Body of pancreas (tissue), 4 donors: ENCODE measurements around the gene USP31. TPM values are rescaled to one million over a fixed set of nuclear protein-coding genes. Genes with fewer than 3 reads are reported as not detected.

Experiments
- ATAC-seq: fragments of 150-250 bp; one replicate; pipeline ENCODE4 v1.9.1; 2016
- DNase-seq, 4 donors: peaks; one replicate each; pipeline ENCODE4 v3.0.0-alpha.2; 2019
- H3K27ac ChIP-seq, 4 donors: fragments of 200-600 bp; sonication (generic); 1 replicate in 3 of 4; 2 replicates in 1 of 4; pipeline versions ENCODE4 v1.5.1 to v1.6.1; 2016 to 2019; ENCODE audit warnings: mild to moderate bottlenecking in 1 of 4, mixed read lengths in 1 of 4, moderate library complexity in 1 of 4
- H3K27me3 ChIP-seq, 2 donors: fragments of 200-600 bp; sonication (generic); one replicate each; pipeline ENCODE4 v1.6.0; 2016; ENCODE audit warnings: mild to moderate bottlenecking in 1 of 2
- H3K36me3 ChIP-seq, 2 donors: fragments of 200-600 bp; sonication (generic); replicated peaks in 1 of 2; 2 replicates each; pipeline ENCODE4 v1.5.1; 2016; ENCODE audit warnings: low read depth in 2 of 2; ENCODE audit not compliant: insufficient read depth in 1 of 2
- H3K4me1 ChIP-seq: fragments of 200-600 bp; sonication (generic); one replicate; pipeline ENCODE4 v1.6.0; 2016
- H3K4me3 ChIP-seq, 2 donors: fragments of 200-600 bp; sonication (generic); 1 replicate in 1 of 2; 2 replicates in 1 of 2; pipeline ENCODE4 v1.5.1; 2016 to 2019
- H3K9me3 ChIP-seq, 3 donors: fragments of 200-600 bp; sonication (generic); 1 replicate in 2 of 3; 2 replicates in 1 of 3; pipeline ENCODE4 v1.5.1; 2016
- CTCF ChIP-seq, 7 experiments: fragments of 450-650 bp in 4 of 7; fragments of 200-600 bp in 3 of 7; sonication (generic) in 3 of 7; IDR thresholded peaks; one replicate each; pipeline ENCODE4 v1.5.1; 2016 to 2019; ENCODE audit warnings: antibody characterized with exemption in 7 of 7
- POLR2A ChIP-seq, 3 donors: fragments of 450-650 bp; IDR thresholded peaks; one replicate each; pipeline ENCODE4 v1.6.1; 2016; ENCODE audit warnings: antibody characterized with exemption in 3 of 3, mild to moderate bottlenecking in 2 of 3
- WGBS, 2 donors: methylation state at CpG; one replicate each; pipeline ENCODE4 v1.1.5; 2017; 5-methylcytosine and 5-hydroxymethylcytosine counted together
- intact Hi-C: fragments of 100-400 bp; cut with DNase I; formaldehyde crosslinking; loops from one replicate; pipeline ENCODE4 v1.15.1; 2023
- total RNA-seq, 2 donors: library from RNA; depleted of rRNA; stranded (reverse); fragments of >200 nt; gene quantifications; one replicate each; pipeline ENCODE4 v1.1.0, GENCODE V29; 2016

USP31 gene
- total RNA-seq, 2 donors from 2014 or later, result 5.2 to 8.6 TPM

GRCh38 chr16:23131931-23132621, 17.2 kb downstream of the USP31 start:
- DNase-seq, result no peak

GRCh38 chr16:23131436-23131835, 17.8 kb downstream of the USP31 start:
- no peak for DNase-seq
- H3K36me3 ChIP-seq, result no peaks in the 10 kb centered on the region
- peaks cover 20% of the 10 kb centered on the region for H3K4me1 ChIP-seq
- TF ChIP-seq CTCF (IDR thresholded peaks at IDR 0.05) (no peak), POLR2A (IDR thresholded peaks at IDR 0.05) (no peak)
- no peak for ATAC-seq
- H3K4me3 ChIP-seq, result no peak overlapping the region
- no peaks in the 10 kb centered on the region for H3K27me3 ChIP-seq
- intact Hi-C loops, result no loop called here
- H3K27ac ChIP-seq, result no peak overlapping the region
- H3K9me3 ChIP-seq, result no peaks in the 10 kb centered on the region
- 87 to 93% methylated on average over 1 of the region's 1 CpG for WGBS, 2 donors

More at GRCh38 chr16:23131931-23132621, 17.2 kb downstream of the USP31 start:
- Histone ChIP-seq H3K27me3 (no peaks in the 10 kb centered on the region), H3K9me3 (no peaks in the 10 kb centered on the region), H3K4me1 (peaks cover 20% of the 10 kb centered on the region), H3K4me3 (no peak overlapping the region), H3K36me3 (no peaks in the 10 kb centered on the region), H3K27ac (no peak overlapping the region)
- intact Hi-C loops, result no loop called here
- no peak for ATAC-seq
- no peak for TF ChIP-seq CTCF (IDR thresholded peaks at IDR 0.05)
- no peak for TF ChIP-seq POLR2A (IDR thresholded peaks at IDR 0.05)
- WGBS, 2 donors, result 44 to 51% methylated on average over 7 of the region's 7 CpGs

GRCh38 chr16:23131036-23131435, 18.2 kb downstream of the USP31 start:
- no peak for DNase-seq
- H3K27ac ChIP-seq, result no peak overlapping the region
- TF ChIP-seq CTCF (IDR thresholded peaks at IDR 0.05) (no peak), POLR2A (IDR thresholded peaks at IDR 0.05) (no peak)
- no peak for ATAC-seq
- no peak overlapping the region for H3K4me3 ChIP-seq
- no peaks in the 10 kb centered on the region for H3K36me3 ChIP-seq
- intact Hi-C loops, result no loop called here
- 76 to 84% methylated on average over 3 of the region's 3 CpGs for WGBS, 2 donors
- H3K27me3 ChIP-seq, result no peaks in the 10 kb centered on the region
- no peaks in the 10 kb centered on the region for H3K9me3 ChIP-seq
- peaks cover 20% of the 10 kb centered on the region for H3K4me1 ChIP-seq

- TF ChIP-seq CTCF (IDR thresholded peaks at IDR 0.05) (no peak), POLR2A (IDR thresholded peaks at IDR 0.05) (no peak)
- 39 to 65% methylated on average over 1 of the region's 1 CpG for WGBS, 2 donors
- intact Hi-C loops, result no loop called here
- H3K4me1 ChIP-seq, result peaks cover 32% of the 10 kb centered on the region
- no peak overlapping the region for H3K27ac ChIP-seq
- H3K27me3 ChIP-seq, result no peaks in the 10 kb centered on the region
- no peaks in the 10 kb centered on the region for H3K36me3 ChIP-seq
- no peaks in the 10 kb centered on the region for H3K9me3 ChIP-seq
- no peak overlapping the region for H3K4me3 ChIP-seq
- no peak for DNase-seq
- ATAC-seq, result no peak
Measured at GRCh38 chr16:23129686-23130085, 19.6 kb downstream of the USP31 start.

GRCh38 chr16:23128056-23128455, 21.2 kb downstream of the USP31 start:
- TF ChIP-seq CTCF (IDR thresholded peaks at IDR 0.05) (no peak), POLR2A (IDR thresholded peaks at IDR 0.05) (no peak)
- Histone ChIP-seq H3K27me3 (no peaks in the 10 kb centered on the region), H3K4me3 (no peak overlapping the region), H3K4me1 (peaks cover 23% of the 10 kb centered on the region), H3K36me3 (no peaks in the 10 kb centered on the region), H3K27ac (no peak overlapping the region), H3K9me3 (no peaks in the 10 kb centered on the region)
- ATAC-seq (no peak), DNase-seq (no peak)
- 68 to 73% methylated on average over 5 of the region's 5 CpGs for WGBS, 2 donors
- intact Hi-C loops, result no loop called here
